AG04450 (cell line): ENCODE measurements around the gene ADAMTSL1. TPM values are rescaled to one million over a fixed set of nuclear protein-coding genes. Genes with fewer than 3 reads are reported as not detected.

Experiments
- CTCF ChIA-PET: fragments of 300-600, 350-600 bp; formaldehyde crosslinking; extraction: SDS; loops from one replicate; lab custom pipeline; 2022; ENCODE audit warnings: antibody characterized with exemption, inconsistent platforms; lab: Charles Lee
- POLR2A ChIA-PET: fragments of 350-600 bp; formaldehyde crosslinking; extraction: SDS; loops from one replicate; lab custom pipeline; 2021; ENCODE audit warnings: antibody characterized with exemption, inconsistent platforms; lab: Yijun Ruan, JAX
- DNase-seq: peaks from one replicate; pipeline ENCODE4 v3.0.0-alpha.2; 2011; ENCODE audit warnings: low read depth, low spot score
- H3K27ac ChIP-seq: one replicate; pipeline ENCODE4 v1.5.1; 2012; ENCODE audit warnings: low read depth, low read length, control low read depth
- H3K27me3 ChIP-seq: one replicate; pipeline ENCODE4 v1.6.0; 2012; ENCODE audit warnings: low read length; ENCODE audit not compliant: control insufficient read depth, insufficient read depth
- H3K4me3 ChIP-seq: 2 replicates; pipeline ENCODE4 v1.5.1; 2011; ENCODE audit warnings: mild to moderate bottlenecking, low read depth, low read length, control low read depth
- H3K9me3 ChIP-seq: 2 replicates; pipeline ENCODE4 v1.5.1; 2012; ENCODE audit warnings: low read length; ENCODE audit not compliant: control insufficient read depth, insufficient read depth
- CTCF ChIP-seq: IDR thresholded peaks from 2 replicates; pipeline ENCODE4 v1.5.1; 2011; ENCODE audit warnings: low read depth, low read length, control low read depth, inconsistent platforms
- polyA plus RNA-seq: library from polyadenylated mRNA; depleted of rRNA; stranded (reverse); fragments of >200 nt; gene quantifications from 2 replicates; pipeline ENCODE4 v1.2.3, GENCODE V29; 2011

The ADAMTSL1 gene
- polyA plus RNA-seq, 1 experiment: 22.2 TPM

- H3K27ac ChIP-seq: no peak overlapping the region
- no peak overlapping the region for H3K4me3 ChIP-seq
- peak; percentile 94 for TF ChIP-seq CTCF
- CTCF ChIA-PET: interaction anchor here (0.5 to 8.4 kb wide), 84 partner anchors 11 to 1748 kb away, joined by 3 to 137 read pairs (median 4); no protein-coding TSS in a partner anchor
- H3K9me3 ChIP-seq: no peaks in the 10 kb centered on the region
- H3K27me3 ChIP-seq: no peaks in the 10 kb centered on the region
- POLR2A ChIA-PET: interaction anchor here (0.5 kb wide), 1 partner anchor 187 kb away, joined by 4 read pairs; no protein-coding TSS in a partner anchor
- DNase-seq: peak; percentile 71
Measured at GRCh38 chr9:18442629-18443491, 31.1 kb upstream of the ADAMTSL1 start.

- Histone ChIP-seq H3K9me3 (no peaks in the 10 kb centered on the region), H3K27ac (no peak overlapping the region), H3K27me3 (no peaks in the 10 kb centered on the region), H3K4me3 (no peak overlapping the region)
- no peak for TF ChIP-seq CTCF
- ChIA-PET CTCF (interaction anchor here (1.0 kb wide), 1 partner anchor 192 kb away, joined by 4 read pairs; no protein-coding TSS in a partner anchor), POLR2A (no interaction called here)
- DNase-seq: no peak
Measured at GRCh38 chr9:18447131-18447530, 26.8 kb upstream of the ADAMTSL1 start.

GRCh38 chr9:18447541-18447940 is 26.4 kb upstream of the ADAMTSL1 start:
- no peak for TF ChIP-seq CTCF
- no peak overlapping the region for H3K27ac ChIP-seq
- no peaks in the 10 kb centered on the region for H3K27me3 ChIP-seq
- no peaks in the 10 kb centered on the region for H3K9me3 ChIP-seq
- POLR2A ChIA-PET: no interaction called here
- H3K4me3 ChIP-seq: no peak overlapping the region
- CTCF ChIA-PET: interaction anchor here (1.0 kb wide), 1 partner anchor 192 kb away, joined by 4 read pairs; no protein-coding TSS in a partner anchor
- no peak for DNase-seq

GRCh38 chr9:18448101-18448500 is 25.9 kb upstream of the ADAMTSL1 start:
- Histone ChIP-seq H3K27ac (no peak overlapping the region), H3K27me3 (no peaks in the 10 kb centered on the region), H3K9me3 (no peaks in the 10 kb centered on the region), H3K4me3 (no peak overlapping the region)
- TF ChIP-seq CTCF: no peak
- POLR2A ChIA-PET: no interaction called here
- DNase-seq: no peak
- CTCF ChIA-PET: interaction anchor here (1.0 kb wide), 1 partner anchor 193 kb away, joined by 4 read pairs; no protein-coding TSS in a partner anchor

- POLR2A ChIA-PET: no interaction called here
- CTCF ChIA-PET: interaction anchor here (0.6 to 10.6 kb wide), 3 partner anchors 8 to 577 kb away, joined by 3 to 135 read pairs (median 4); no protein-coding TSS in a partner anchor
- Histone ChIP-seq H3K4me3 (no peak overlapping the region), H3K27ac (no peak overlapping the region), H3K27me3 (no peaks in the 10 kb centered on the region), H3K9me3 (no peaks in the 10 kb centered on the region)
- no peak for DNase-seq
- no peak for TF ChIP-seq CTCF
Measured at GRCh38 chr9:18451406-18451805, 22.5 kb upstream of the ADAMTSL1 start.
